Gastrocnemius medialis (tissue), 4 donors: ENCODE results near the gene AUTS2.

ENCODE experiments used
- CTCF ChIP-seq, 5 experiments: fragments of 450-650 bp in 3 of 5; fragments of 200-600 bp in 2 of 5; sonication (generic) in 2 of 5; IDR thresholded peaks in 4 of 5; conservative IDR thresholded peaks in 1 of 5; 1 replicate in 4 of 5; 2 replicates in 1 of 5; pipeline ENCODE4 v1.5.1; 2016 to 2019; ENCODE audit warnings: antibody characterized with exemption in 5 of 5, mild to moderate bottlenecking in 3 of 5, moderate library complexity in 3 of 5
- POLR2A ChIP-seq, 2 donors: fragments of 450-650 bp; IDR thresholded peaks; one replicate each; pipeline ENCODE4 v1.6.1; 2017; ENCODE audit warnings: antibody characterized with exemption in 2 of 2, mild to moderate bottlenecking in 2 of 2, moderate library complexity in 2 of 2

DNA sequence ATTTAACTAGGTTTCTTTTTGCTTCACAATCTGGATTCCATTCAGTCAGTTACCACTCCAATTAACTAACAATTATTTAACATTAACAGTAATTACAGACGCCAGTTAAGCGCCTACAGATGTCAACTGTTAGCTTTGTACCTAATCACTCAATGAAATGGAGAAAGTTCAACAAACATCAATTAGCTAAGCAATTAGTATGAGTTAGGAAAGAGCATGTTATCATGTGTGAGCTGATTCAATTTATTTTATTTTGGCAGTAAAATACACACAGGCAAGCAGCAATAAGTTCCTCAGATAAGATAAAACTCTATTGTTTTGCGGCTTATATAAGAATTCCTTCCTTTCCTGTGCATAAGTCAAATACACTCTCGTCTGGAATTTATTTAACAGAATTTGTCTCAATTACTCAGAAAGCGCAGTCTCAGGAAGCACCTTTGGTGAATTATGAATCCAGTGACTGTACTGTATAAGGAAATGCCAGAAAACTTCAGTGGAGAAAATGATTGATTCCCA lies 1106.6 kb downstream of the AUTS2 start:
- TF ChIP-seq CTCF (IDR thresholded peaks at IDR 0.05 in 4 of 5, conservative IDR thresholded peaks at IDR 0.05 in 1 of 5) (no peak), POLR2A (IDR thresholded peaks at IDR 0.05) (no peak)
